ENCODE results near the gene MAP7.
A peak's percentile ranks its signal among the peaks of the same experiment; 100 is the strongest.
"Not testable (repeated sequence)": the region's sequence is repeated elsewhere in the genome, so short reads cannot be mapped to it uniquely, and the experiment has no call there.

The MAP7 gene

GRCh38 chr6:136330634-136331033, 219.6 kb downstream of the MAP7 start:
- DNase-seq = no peak

- peak; percentile 97 for DNase-seq
Measured at GRCh38 chr6:136326038-136326553, 224.1 kb downstream of the MAP7 start.

GRCh38 chr6:136324686-136325380, 225.4 kb downstream of the MAP7 start:
- DNase-seq = peak; percentile 38

GRCh38 chr6:136323431-136324112, 226.7 kb downstream of the MAP7 start:
- no peak for DNase-seq

- no peak for DNase-seq
Measured at GRCh38 chr6:136319732-136320131, 230.5 kb downstream of the MAP7 start.

GRCh38 chr6:136318676-136319075, 231.5 kb downstream of the MAP7 start:
- DNase-seq = no peak

- DNase-seq = no peak
Measured at GRCh38 chr6:136317971-136318370, 232.3 kb downstream of the MAP7 start.

- DNase-seq = peak; percentile 84
Measured at GRCh38 chr6:136317021-136317694, 233.1 kb downstream of the MAP7 start.

- DNase-seq = no peak
Measured at GRCh38 chr6:136315594-136315993, 234.6 kb downstream of the MAP7 start.

- no peak for DNase-seq
Measured at GRCh38 chr6:136312975-136313374, 237.2 kb downstream of the MAP7 start.

- DNase-seq = no peak
Measured at GRCh38 chr6:136309729-136310311, 240.4 kb downstream of the MAP7 start.

GRCh38 chr6:136309171-136309570, 241.1 kb downstream of the MAP7 start:
- no peak for DNase-seq

GRCh38 chr6:136308469-136308868, 241.8 kb downstream of the MAP7 start:
- not testable (repeated sequence) for DNase-seq

- no peak for DNase-seq
Measured at GRCh38 chr6:136307351-136307750, 242.9 kb downstream of the MAP7 start.

GRCh38 chr6:136306466-136306865, 243.8 kb downstream of the MAP7 start:
- no peak for DNase-seq

GRCh38 chr6:136304410-136304809, 245.8 kb downstream of the MAP7 start:
- DNase-seq = no peak

- no peak for DNase-seq
Measured at GRCh38 chr6:136303516-136303915, 246.7 kb downstream of the MAP7 start.

GRCh38 chr6:136294621-136295020, 255.6 kb downstream of the MAP7 start:
- no peak for DNase-seq

Measured in DMS53 (cell line).